ENCODE measurements around the gene DLGAP1.

DNA sequence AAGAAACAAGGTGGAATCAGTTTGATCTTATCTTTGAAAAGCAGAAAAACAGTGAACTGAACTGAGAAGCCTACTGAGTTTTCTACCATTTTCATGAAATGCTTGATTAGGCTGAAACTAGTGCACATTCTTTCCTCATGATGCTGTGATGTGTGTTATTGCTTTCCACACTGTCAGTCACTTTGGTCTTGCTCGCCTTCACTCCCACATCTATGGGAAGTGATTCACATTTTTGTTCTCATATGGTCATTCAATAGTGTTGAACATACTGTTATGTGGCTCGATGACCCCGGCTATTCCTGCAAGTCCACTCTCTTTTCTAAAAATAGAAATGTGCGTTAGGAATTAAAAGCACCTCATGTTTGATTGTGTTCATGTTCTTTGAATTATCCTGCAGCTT lies 875.4 kb downstream of the DLGAP1 start:
- TF ChIP-seq, protein P1, sequence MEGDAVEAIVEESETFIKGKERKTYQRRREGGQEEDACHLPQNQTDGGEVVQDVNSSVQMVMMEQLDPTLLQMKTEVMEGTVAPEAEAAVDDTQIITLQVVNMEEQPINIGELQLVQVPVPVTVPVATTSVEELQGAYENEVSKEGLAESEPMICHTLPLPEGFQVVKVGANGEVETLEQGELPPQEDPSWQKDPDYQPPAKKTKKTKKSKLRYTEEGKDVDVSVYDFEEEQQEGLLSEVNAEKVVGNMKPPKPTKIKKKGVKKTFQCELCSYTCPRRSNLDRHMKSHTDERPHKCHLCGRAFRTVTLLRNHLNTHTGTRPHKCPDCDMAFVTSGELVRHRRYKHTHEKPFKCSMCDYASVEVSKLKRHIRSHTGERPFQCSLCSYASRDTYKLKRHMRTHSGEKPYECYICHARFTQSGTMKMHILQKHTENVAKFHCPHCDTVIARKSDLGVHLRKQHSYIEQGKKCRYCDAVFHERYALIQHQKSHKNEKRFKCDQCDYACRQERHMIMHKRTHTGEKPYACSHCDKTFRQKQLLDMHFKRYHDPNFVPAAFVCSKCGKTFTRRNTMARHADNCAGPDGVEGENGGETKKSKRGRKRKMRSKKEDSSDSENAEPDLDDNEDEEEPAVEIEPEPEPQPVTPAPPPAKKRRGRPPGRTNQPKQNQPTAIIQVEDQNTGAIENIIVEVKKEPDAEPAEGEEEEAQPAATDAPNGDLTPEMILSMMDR (IDR thresholded peaks at IDR 0.05; ENCODE audit: low read depth, low read length, missing input control), result no peak
- TF ChIP-seq, protein P2, sequence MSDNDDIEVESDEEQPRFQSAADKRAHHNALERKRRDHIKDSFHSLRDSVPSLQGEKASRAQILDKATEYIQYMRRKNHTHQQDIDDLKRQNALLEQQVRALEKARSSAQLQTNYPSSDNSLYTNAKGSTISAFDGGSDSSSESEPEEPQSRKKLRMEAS (IDR thresholded peaks at IDR 0.05), result no peak
- TF ChIP-seq, protein P3, sequence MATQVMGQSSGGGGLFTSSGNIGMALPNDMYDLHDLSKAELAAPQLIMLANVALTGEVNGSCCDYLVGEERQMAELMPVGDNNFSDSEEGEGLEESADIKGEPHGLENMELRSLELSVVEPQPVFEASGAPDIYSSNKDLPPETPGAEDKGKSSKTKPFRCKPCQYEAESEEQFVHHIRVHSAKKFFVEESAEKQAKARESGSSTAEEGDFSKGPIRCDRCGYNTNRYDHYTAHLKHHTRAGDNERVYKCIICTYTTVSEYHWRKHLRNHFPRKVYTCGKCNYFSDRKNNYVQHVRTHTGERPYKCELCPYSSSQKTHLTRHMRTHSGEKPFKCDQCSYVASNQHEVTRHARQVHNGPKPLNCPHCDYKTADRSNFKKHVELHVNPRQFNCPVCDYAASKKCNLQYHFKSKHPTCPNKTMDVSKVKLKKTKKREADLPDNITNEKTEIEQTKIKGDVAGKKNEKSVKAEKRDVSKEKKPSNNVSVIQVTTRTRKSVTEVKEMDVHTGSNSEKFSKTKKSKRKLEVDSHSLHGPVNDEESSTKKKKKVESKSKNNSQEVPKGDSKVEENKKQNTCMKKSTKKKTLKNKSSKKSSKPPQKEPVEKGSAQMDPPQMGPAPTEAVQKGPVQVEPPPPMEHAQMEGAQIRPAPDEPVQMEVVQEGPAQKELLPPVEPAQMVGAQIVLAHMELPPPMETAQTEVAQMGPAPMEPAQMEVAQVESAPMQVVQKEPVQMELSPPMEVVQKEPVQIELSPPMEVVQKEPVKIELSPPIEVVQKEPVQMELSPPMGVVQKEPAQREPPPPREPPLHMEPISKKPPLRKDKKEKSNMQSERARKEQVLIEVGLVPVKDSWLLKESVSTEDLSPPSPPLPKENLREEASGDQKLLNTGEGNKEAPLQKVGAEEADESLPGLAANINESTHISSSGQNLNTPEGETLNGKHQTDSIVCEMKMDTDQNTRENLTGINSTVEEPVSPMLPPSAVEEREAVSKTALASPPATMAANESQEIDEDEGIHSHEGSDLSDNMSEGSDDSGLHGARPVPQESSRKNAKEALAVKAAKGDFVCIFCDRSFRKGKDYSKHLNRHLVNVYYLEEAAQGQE (IDR thresholded peaks at IDR 0.05), result no peak
- TF ChIP-seq HNF4G (IDR thresholded peaks at IDR 0.05), result no peak

Data from liver (tissue), 3 donors.